HG03520 (cell line): ENCODE measurements around the gene LRRC1.

Experiments
- ATAC-seq: cut with Tn5 transposase; IDR thresholded peaks from one replicate; pipeline ENCODE4 v1.9.1; 2021; ENCODE audit warnings: mild to moderate bottlenecking, moderate library complexity; ENCODE audit not compliant: unreplicated experiment

LRRC1 gene

GRCh38 chr6:53813801-53814200, 19.0 kb downstream of the LRRC1 start:
- ATAC-seq = no peak

DNA sequence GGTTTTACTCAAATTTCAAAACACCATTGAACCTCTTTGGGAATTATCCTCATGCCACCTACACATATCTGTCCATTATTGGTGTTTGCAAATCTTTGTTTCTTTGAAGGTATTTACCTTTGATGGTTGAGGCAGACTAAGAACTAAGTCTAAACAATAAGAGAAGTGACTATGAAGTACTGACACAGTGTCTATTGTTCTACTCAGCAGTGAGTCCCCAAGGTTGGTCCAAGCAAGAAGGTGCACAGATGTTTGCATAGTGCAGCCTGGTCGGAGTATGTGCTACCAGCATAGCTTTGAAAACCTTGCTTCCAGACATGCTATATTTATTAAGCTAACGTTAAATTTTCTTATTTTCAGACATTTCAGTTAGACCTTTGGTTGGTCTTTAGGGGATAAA, 19.5 kb downstream of the LRRC1 start:
- ATAC-seq = no peak

- ATAC-seq = no peak
Observed at GRCh38 chr6:53815381-53816119, 20.7 kb downstream of the LRRC1 start.

DNA sequence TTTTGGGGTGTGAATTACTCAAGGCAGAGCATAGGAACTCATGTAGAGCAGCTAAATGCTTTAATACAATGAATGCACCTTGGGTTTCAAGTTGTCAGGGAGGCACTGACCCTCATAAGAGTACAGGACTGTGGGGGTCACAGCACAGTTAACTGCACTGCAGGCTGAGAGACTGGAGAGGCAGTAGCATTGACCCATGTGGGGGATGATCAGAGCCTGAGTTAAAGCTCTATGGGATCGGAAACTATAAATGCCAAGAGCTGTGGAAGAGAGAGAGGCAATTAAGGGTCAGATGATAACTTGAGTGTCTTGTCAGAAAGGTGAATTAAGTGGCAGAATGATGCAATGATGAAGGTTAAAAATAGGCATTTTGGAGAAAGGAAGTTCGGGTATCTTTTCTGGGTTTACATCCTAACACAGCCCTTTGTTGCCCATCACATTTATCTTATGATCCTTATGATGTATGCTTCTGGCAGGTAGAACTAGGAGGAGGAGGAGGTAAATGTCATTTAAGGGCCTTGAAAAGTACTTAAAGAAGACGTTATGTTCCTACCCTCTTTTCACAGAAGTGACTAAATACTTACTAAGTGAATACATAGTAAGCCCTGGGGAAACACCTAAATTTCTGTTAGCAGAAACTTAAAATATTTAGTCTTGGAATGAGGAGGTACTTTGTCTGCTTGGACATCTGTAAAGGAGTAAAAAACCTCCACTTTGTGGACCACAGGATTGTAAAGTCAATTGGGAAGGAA, 24.2 kb downstream of the LRRC1 start:
- no peak for ATAC-seq

DNA sequence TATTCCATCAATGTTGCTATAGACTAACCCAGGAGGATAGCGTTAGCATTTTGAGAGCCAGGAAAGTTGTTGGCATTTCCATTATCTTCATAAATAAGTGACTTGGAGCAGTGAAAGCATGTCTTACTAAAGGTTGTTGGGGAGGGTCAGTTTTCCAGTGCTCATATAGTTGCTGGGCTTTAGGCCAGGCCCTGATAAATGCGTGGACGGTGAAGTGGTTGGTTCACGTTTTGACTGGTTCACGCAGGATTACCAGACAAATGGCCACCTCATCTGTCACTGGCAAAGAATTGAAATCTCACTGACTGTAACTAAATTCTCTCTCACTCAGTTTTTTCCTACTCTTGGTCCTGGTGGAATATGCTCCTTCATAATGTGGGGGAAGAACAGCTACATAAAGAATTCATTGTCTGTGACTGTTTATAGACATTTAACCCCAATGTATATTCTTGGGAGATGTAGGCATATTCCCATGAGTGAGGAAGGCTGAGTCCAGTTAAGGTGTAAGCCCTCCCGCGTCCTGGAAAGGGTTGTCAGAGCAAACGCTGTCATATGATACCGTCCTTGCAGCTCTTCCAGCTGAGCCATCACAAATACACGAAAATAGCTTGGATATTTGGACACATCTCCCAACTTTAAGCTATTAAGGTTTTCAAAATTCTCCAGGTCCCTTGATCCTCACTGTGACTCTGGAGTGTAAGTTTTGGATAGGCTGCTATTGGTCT, 27.8 kb downstream of the LRRC1 start:
- ATAC-seq = no peak

DNA sequence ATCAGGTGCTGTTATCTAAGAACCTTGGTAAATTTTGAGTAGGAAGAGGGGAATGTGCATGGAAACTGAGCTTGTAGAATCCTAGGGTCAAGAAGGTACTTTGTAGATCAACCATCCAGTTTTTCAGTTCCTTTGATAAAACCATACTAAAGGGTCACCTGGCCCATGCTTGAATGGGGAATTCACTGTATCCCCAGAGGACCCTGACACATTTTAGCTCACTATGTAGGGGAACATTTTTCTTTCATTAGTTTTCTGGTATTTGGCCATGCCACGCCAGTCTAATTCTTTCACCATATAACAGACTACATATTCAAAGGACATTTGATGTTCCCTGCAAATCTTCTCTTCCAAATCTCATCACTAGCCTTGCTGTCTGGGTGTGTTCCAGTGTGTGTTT, 29.9 kb downstream of the LRRC1 start:
- no peak for ATAC-seq

DNA sequence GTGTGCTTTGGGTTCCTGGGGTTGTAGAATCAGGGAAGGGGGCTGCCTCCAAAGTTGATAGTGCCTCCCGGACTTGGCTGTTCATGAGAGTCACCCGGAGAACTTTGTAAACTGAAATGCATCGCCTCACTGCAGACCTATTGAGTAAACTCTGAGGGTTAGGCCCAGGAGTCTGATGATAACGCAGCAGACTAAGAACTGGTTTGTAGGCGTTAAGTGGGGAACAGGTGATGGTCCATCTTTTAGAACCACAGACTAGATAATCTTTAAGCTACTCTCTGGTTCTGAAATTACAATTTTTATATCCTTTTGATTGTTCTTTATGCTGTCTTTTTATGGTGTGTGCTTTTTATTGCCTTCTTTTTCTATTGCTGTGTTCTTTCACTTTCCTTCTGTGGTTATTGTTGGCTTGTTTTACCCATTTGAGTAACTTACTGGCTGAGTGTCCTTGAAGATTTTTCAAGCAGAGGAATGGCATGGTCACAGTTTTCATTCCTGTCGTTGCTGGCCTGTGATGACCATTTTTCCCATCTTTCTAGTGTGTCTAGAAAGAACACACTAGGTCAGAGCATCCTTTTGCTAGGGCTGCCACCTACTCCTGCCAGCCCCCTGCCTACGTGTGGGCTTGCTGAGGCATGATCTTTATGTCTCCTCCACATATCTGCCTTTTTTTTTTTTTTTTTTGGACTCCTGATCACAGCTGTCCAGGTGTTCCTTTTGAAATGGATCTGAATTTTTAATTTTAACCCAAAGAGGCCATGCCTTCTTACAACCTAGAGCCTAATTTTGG, 30.9 kb downstream of the LRRC1 start:
- ATAC-seq = peak; percentile 56

- ATAC-seq = no peak
Observed at GRCh38 chr6:53827531-53827930, 32.7 kb downstream of the LRRC1 start.

GRCh38 chr6:53828215-53828614, 33.4 kb downstream of the LRRC1 start:
- ATAC-seq = no peak

- no peak for ATAC-seq
Observed at GRCh38 chr6:53828966-53829697, 34.3 kb downstream of the LRRC1 start.

GRCh38 chr6:53829698-53830221, 35.0 kb downstream of the LRRC1 start:
- no peak for ATAC-seq

GRCh38 chr6:53830366-53830765, 35.6 kb downstream of the LRRC1 start:
- ATAC-seq = no peak

DNA sequence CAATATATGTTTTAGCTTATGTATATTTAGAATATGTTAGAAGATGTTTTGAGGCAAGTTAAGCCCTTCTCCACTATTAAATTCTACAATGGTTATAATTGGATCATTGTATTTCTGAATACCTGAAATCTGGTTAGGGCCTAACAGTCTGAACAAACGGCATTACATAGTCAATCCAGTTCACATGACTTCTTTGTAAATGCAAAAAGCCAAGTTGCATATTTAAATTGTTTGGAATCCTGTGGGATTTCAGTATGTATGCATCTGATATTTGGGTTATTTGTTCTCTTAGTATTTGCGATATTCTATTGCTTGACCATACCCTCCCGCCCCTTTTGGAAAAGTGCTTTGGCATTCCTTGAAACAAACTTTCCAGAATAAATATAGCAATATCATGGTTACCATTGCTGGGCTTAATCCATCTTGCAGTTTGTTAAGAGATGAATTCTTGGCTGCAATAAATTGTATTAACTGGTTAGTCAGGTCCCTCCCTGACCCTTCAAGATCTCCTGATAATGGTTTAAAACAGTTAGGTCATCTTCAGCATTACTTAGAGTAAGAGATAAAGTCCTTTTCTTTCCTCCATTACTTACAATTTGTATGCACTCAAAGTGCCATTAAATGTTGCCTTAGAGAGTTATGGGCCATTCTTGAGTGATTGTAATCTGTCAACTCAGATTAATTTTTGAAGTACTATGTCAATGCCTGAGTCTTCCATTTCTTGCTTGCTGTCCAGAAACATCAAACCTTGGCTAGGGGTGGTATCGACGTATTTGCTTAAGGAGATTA, 36.5 kb downstream of the LRRC1 start:
- ATAC-seq = no peak

DNA sequence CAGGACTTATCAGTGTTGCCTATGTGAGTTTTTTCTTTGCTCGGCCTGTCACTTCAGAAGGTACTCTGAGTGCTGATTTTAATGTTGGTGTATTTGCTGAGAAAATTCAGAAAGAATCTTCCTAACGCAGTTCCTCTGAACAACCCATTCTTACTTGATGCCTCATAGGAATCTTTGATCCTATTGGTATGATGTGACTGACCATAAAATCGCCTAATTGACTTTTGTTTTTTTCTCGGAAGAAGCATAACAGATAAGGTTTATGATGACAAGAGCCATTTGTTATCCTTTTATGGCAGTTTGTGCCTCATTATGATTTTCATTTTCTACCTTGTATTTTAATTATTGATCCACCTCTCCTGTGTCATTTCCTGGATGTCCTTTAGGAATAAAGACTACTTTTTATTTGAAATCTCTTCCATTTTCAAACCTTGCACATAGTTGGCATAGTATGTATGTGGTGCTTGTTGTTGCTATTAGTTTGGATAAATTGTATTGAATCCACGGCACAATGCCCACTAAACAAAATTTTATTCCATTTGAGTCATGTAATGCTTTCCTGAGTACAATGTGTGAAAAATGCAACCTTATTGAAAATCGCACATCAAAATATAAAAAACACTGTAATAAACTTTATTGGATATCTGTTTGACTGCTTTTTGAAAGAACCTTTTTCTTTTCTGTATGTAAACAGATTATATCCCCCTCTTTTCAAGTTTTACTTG, 37.3 kb downstream of the LRRC1 start:
- ATAC-seq = no peak

DNA sequence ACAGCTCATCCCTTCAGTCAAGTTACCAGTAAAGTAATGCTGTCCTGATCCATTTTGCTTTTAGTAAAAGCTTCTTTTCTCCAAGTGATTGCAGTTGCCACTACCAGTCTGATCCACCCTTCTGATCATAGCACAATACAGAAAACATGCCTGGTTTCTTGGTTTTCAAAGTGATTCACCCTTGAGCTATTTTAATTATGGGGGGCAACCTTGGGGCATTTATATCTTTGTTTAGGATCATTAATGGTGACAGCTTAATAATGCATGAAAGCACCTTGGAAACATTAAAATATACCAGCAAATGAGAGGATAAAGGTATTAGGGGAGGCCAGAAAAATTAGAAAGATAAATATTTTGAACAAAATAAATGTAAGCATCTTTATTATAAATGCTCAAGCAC, 38.4 kb downstream of the LRRC1 start:
- ATAC-seq = no peak

GRCh38 chr6:53834132-53834531, 39.3 kb downstream of the LRRC1 start:
- no peak for ATAC-seq

DNA sequence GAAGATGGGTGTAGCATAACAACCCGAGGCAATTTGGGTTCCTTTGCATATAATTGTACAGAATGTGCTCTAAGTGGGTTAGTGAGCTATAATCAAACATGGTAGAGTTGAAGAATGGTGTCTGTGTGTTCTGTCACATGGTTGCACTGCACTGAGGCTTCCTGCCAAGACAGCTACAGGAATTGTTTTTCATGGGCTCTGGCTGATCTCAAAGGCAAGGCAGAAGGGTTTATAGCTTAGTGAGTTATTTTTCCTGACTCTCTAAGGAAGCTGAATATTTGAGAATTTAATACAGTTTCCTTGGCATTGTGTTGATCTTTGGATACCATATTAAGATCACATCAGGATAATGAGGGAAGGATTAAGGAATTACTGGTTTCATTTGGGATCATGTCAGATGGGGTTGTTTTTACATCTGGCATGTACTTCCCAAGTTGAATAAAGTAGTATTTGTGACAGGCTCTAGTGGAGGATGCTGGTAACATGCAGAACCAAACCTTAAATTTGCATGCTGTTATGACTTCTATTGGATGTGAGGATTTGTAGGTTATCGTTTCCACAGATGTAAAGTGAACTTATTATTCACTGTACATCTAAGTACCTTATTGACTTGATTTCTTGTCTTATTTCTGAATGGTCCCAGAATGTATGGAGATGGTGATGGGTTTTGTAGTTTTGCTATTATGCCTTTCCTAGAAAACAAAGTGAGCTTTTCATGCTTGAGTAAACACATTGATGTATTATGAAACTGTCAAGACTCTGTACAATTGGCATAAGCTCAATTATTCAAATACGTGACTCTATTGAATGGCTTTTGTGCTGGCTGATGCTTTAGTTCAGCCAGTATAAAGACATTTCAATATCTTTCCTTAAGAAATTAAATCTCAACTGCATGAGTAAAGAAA, 43.3 kb downstream of the LRRC1 start:
- no peak for ATAC-seq

GRCh38 chr6:53840027-53840426, 45.2 kb downstream of the LRRC1 start:
- no peak for ATAC-seq
